H9 (cell line): Measurements from ENCODE around the gene RTF2. TPM values are rescaled to one million over a fixed set of nuclear protein-coding genes. Genes with fewer than 3 reads are reported as not detected.

Experiments
- DNase-seq: peaks from one replicate; pipeline ENCODE4 v3.0.0-alpha.2; 2017
- H2AFZ ChIP-seq: one replicate; pipeline ENCODE4 v1.6.1; 2013; ENCODE audit warnings: mild to moderate bottlenecking, low read length, control low read depth, moderate library complexity
- H2AK5ac ChIP-seq: 2 replicates; pipeline ENCODE4 v1.6.1; 2013; ENCODE audit warnings: low read length, control low read depth, mixed read lengths; ENCODE audit not compliant: insufficient read length
- H2BK120ac ChIP-seq: one replicate; pipeline ENCODE4 v1.6.1; 2013; ENCODE audit warnings: low read depth, mild to moderate bottlenecking, low read length, control low read depth, inconsistent platforms; ENCODE audit not compliant: poor library complexity, severe bottlenecking
- H2BK12ac ChIP-seq: 2 replicates; pipeline ENCODE4 v1.6.1; 2013; ENCODE audit warnings: low read length, control low read depth, mixed read lengths, low read depth; ENCODE audit not compliant: insufficient read length
- H2BK15ac ChIP-seq: 2 replicates; pipeline ENCODE4 v1.6.1; 2013; ENCODE audit warnings: low read depth, low read length, control low read depth
- H2BK20ac ChIP-seq: one replicate; pipeline ENCODE4 v1.6.1; 2013; ENCODE audit warnings: low read depth, mild to moderate bottlenecking, low read length, control low read depth, inconsistent platforms; ENCODE audit not compliant: poor library complexity, severe bottlenecking
- H2BK5ac ChIP-seq: 2 replicates; pipeline ENCODE4 v1.6.1; 2013; ENCODE audit warnings: low read length, control low read depth, mixed read lengths; ENCODE audit not compliant: insufficient read length
- H3K14ac ChIP-seq: 2 replicates; pipeline ENCODE4 v1.6.1; 2013; ENCODE audit warnings: low read length, control low read depth; ENCODE audit not compliant: insufficient read depth
- H3K18ac ChIP-seq: 2 replicates; pipeline ENCODE4 v1.6.1; 2013; ENCODE audit warnings: low read depth, mild to moderate bottlenecking, mixed read lengths, low read length, control low read depth; ENCODE audit not compliant: insufficient read length
- H3K23ac ChIP-seq: 2 replicates; pipeline ENCODE4 v1.6.1; 2013; ENCODE audit warnings: low read length, control low read depth, mixed read lengths, low read depth; ENCODE audit not compliant: insufficient read length
- H3K23me2 ChIP-seq: 2 replicates; pipeline ENCODE4 v1.6.1; 2013; ENCODE audit warnings: low read depth, mild to moderate bottlenecking, mixed read lengths, low read length, control low read depth; ENCODE audit not compliant: insufficient read length, poor library complexity, severe bottlenecking
- H3K27ac ChIP-seq: 2 replicates; pipeline ENCODE4 v1.5.1; 2013; ENCODE audit warnings: low read length, control low read depth, mixed read lengths, low read depth; ENCODE audit not compliant: insufficient read length
- H3K27me3 ChIP-seq: 2 replicates; pipeline ENCODE4 v1.6.1; 2013; ENCODE audit warnings: low read length, control low read depth, inconsistent platforms; ENCODE audit not compliant: insufficient read depth
- H3K4ac ChIP-seq: 2 replicates; pipeline ENCODE4 v1.6.1; 2013; ENCODE audit warnings: low read depth, mild to moderate bottlenecking, control low read depth, inconsistent platforms, low read length, moderate library complexity
- H3K4me1 ChIP-seq: 2 replicates; pipeline ENCODE4 v1.6.1; 2013; ENCODE audit warnings: low read length, control low read depth, inconsistent platforms; ENCODE audit not compliant: insufficient read depth
- H3K4me2 ChIP-seq: 2 replicates; pipeline ENCODE4 v1.6.1; 2013; ENCODE audit warnings: low read length, control low read depth, mixed read lengths; ENCODE audit not compliant: insufficient read length, insufficient read depth
- H3K56ac ChIP-seq: 2 replicates; pipeline ENCODE4 v1.6.1; 2013; ENCODE audit warnings: low read depth, mild to moderate bottlenecking, mixed read lengths, low read length, control low read depth; ENCODE audit not compliant: insufficient read length
- H3K79me1 ChIP-seq: 2 replicates; pipeline ENCODE4 v1.6.1; 2013; ENCODE audit warnings: low read depth, mild to moderate bottlenecking, moderate library complexity, low read length, control low read depth, inconsistent platforms; ENCODE audit not compliant: insufficient read depth, poor library complexity, severe bottlenecking
- H3K79me2 ChIP-seq: 2 replicates; pipeline ENCODE4 v1.6.1; 2013; ENCODE audit warnings: low read length, control low read depth, inconsistent platforms; ENCODE audit not compliant: insufficient read depth
- H3K9ac ChIP-seq: 2 replicates; pipeline ENCODE4 v1.6.1; 2013; ENCODE audit warnings: low read length, control low read depth, mixed read lengths; ENCODE audit not compliant: insufficient read length; ENCODE audit errors: extremely low read depth
- H3K9me3 ChIP-seq: one replicate; pipeline ENCODE4 v1.6.1; 2013; ENCODE audit warnings: low read depth, low read length, inconsistent platforms; ENCODE audit not compliant: control insufficient read depth
- H3T11ph ChIP-seq: one replicate; pipeline ENCODE4 v1.6.1; 2013; ENCODE audit warnings: mild to moderate bottlenecking, low read length, control low read depth, inconsistent platforms
- H4K20me1 ChIP-seq: one replicate; pipeline ENCODE4 v1.6.1; 2013; ENCODE audit not compliant: control insufficient read depth, insufficient read length, insufficient read depth
- H4K5ac ChIP-seq: 2 replicates; pipeline ENCODE4 v1.6.1; 2013; ENCODE audit warnings: low read depth, mild to moderate bottlenecking, mixed read lengths, low read length, control low read depth; ENCODE audit not compliant: insufficient read length
- H4K8ac ChIP-seq: replicated peaks from 2 replicates; pipeline ENCODE4 v1.6.1; 2013; ENCODE audit warnings: low read length, control low read depth, mixed read lengths, low read depth; ENCODE audit not compliant: insufficient read length
- H4K91ac ChIP-seq: 2 replicates; pipeline ENCODE4 v1.6.1; 2013; ENCODE audit warnings: low read depth, mild to moderate bottlenecking, moderate library complexity, mixed read lengths, low read length, control low read depth; ENCODE audit not compliant: insufficient read length
- H3K27ac Mint-ChIP-seq, 3 experiments: 2 replicates in 2 of 3; 3 replicates in 1 of 3; pipeline ENCODE4 v1.8.0; 2020 to 2021; ENCODE audit warnings: mixed read lengths in 3 of 3, mild to moderate bottlenecking in 1 of 3, moderate library complexity in 1 of 3
- H3K27me3 Mint-ChIP-seq: 2 replicates; pipeline ENCODE4 v1.8.0; 2021; ENCODE audit warnings: low read depth, mild to moderate bottlenecking, moderate library complexity, mixed read lengths
- H3K36me3 Mint-ChIP-seq, 3 experiments: 2 replicates in 2 of 3; 3 replicates in 1 of 3; pipeline ENCODE4 v1.8.0; 2020 to 2021; ENCODE audit warnings: low read depth in 3 of 3, mixed read lengths in 3 of 3; ENCODE audit not compliant: insufficient read depth in 1 of 3
- H3K4me1 Mint-ChIP-seq, 2 experiments: 2 replicates each; pipeline ENCODE4 v1.8.0; 2020; ENCODE audit warnings: mixed read lengths in 2 of 2
- H3K4me3 Mint-ChIP-seq, 2 experiments: 2 replicates in 1 of 2; 3 replicates in 1 of 2; pipeline ENCODE4 v1.8.0; 2020 to 2021; ENCODE audit warnings: mild to moderate bottlenecking in 2 of 2, mixed read lengths in 2 of 2, moderate library complexity in 1 of 2
- H3K9me3 Mint-ChIP-seq, 2 experiments: 2 replicates in 1 of 2; 3 replicates in 1 of 2; pipeline ENCODE4 v1.8.0; 2020; ENCODE audit warnings: mild to moderate bottlenecking in 2 of 2, mixed read lengths in 2 of 2, moderate library complexity in 1 of 2
- WGBS: extraction: QIAGEN DNeasy Blood & Tissue Kit; methylation state at CpG from one replicate; pipeline ENCODE4 v1.1.7; 2013; ENCODE audit warnings: missing lambda C conversion rate, low lambda C conversion rate, mixed read lengths; ENCODE audit not compliant: insufficient read length; ENCODE audit errors: extremely low coverage; 5-methylcytosine and 5-hydroxymethylcytosine counted together
- total RNA-seq: library from RNA; stranded (reverse); gene quantifications from 2 replicates; pipeline ENCODE4 v1.2.1, GENCODE V29; 2021
- TF ChIP-seq, protein P1 (sequence below): fragments of 200-600 bp; sonication (generic); conservative IDR thresholded peaks from 3 replicates; pipeline ENCODE4 v1.8.0; 2021; ENCODE audit warnings: antibody characterized with exemption, mild to moderate bottlenecking

Gene RTF2
- total RNA-seq, 1 experiment from 2014 or later, result 62.6 TPM

- Mint-ChIP-seq H3K4me1 (no peaks in the 10 kb centered on the region), H3K9me3 (no peaks in the 10 kb centered on the region), H3K27me3 (peaks cover 18% of the 10 kb centered on the region), H3K27ac (no peak overlapping the region), H3K36me3 (no peaks in the 10 kb centered on the region), H3K4me3 (no peak overlapping the region)
- Histone ChIP-seq H3K9me3 (no peaks in the 10 kb centered on the region), H3K18ac (no peak overlapping the region), H3K9ac (no peak overlapping the region), H3T11ph (no peak overlapping the region), H2AFZ (no peak overlapping the region), H3K14ac (no peak overlapping the region), H3K23me2 (peaks cover 2% of the 10 kb centered on the region), H3K56ac (no peak overlapping the region), H2BK120ac (no peak overlapping the region), H4K20me1 (no peaks in the 10 kb centered on the region), H3K4me1 (no peaks in the 10 kb centered on the region), H4K8ac (no peak overlapping the region), H4K91ac (no peak overlapping the region), H2BK15ac (no peak overlapping the region), H3K23ac (no peak overlapping the region), H4K5ac (no peak overlapping the region), H3K4me2 (no peak overlapping the region), H2BK5ac (no peak overlapping the region), H3K79me1 (no peaks in the 10 kb centered on the region), H3K27ac (no peak overlapping the region), H2BK12ac (no peak overlapping the region), H3K27me3 (no peaks in the 10 kb centered on the region), H2AK5ac (no peak overlapping the region), H3K79me2 (no peaks in the 10 kb centered on the region), H2BK20ac (no peak overlapping the region), H3K4ac (no peak overlapping the region)
- WGBS, result no CpG with 5 or more reads among the region's 3 CpGs
- DNase-seq, result no peak
- TF ChIP-seq, protein P1, sequence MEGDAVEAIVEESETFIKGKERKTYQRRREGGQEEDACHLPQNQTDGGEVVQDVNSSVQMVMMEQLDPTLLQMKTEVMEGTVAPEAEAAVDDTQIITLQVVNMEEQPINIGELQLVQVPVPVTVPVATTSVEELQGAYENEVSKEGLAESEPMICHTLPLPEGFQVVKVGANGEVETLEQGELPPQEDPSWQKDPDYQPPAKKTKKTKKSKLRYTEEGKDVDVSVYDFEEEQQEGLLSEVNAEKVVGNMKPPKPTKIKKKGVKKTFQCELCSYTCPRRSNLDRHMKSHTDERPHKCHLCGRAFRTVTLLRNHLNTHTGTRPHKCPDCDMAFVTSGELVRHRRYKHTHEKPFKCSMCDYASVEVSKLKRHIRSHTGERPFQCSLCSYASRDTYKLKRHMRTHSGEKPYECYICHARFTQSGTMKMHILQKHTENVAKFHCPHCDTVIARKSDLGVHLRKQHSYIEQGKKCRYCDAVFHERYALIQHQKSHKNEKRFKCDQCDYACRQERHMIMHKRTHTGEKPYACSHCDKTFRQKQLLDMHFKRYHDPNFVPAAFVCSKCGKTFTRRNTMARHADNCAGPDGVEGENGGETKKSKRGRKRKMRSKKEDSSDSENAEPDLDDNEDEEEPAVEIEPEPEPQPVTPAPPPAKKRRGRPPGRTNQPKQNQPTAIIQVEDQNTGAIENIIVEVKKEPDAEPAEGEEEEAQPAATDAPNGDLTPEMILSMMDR, result no peak
Measured at GRCh38 chr20:56463428-56463827, 5.0 kb upstream of the RTF2 start.
